Measurements from ENCODE around the gene FGD5. TPM values are rescaled to one million over a fixed set of nuclear protein-coding genes. Genes with fewer than 3 reads are reported as not detected.

The FGD5 gene
- total RNA-seq, 1 donor from 2014 or later: 0.24 TPM

DNA sequence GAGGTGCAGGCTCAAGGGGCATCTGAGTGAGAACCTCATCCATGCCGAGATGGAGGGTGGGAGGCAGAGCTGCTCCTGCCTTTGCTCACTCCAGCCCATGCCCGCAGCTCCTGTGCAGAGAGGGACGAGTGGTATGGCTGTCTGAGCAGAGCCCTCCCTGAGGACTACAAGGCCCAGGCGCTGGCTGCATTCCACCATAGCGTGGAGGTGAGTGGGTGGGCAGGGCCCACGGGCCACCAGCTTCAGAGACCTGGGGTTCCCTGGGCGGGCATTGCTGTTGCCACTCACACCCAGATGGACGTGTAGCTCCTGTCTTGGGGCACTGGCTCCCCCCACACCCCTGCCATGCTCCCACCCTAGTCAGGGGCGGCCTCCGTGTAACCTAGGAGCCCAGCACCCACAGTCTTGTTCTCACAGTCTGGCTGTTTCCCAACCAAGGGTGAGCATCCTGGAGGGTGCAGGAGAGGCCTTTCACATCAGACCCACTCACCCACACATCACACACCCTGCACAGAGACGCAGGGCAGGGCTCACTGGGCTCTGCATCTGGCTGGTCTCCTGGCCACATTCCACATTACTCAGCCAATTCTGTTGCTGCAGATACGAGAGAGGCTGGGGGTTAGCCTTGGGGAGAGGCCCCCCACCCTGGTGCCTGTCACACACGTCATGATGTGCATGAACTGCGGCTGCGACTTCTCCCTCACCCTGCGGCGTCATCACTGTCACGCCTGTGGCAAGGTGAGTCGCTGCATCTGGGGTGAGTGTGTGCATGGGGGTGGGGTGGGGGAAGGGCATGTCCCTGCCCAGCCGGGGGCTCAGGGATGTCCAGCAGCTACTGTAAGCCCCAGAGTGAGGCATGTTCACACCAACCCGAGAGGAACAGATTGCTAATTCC, 103.3 kb downstream of the FGD5 start:
- Histone ChIP-seq H3K27me3 (no peaks in the 10 kb centered on the region), H4K20me1 (ENCODE audit: low read depth) (peaks cover 6% of the 10 kb centered on the region), H3K36me3 (no peaks in the 10 kb centered on the region), H3K79me2 (ENCODE audit: low read depth) (no peaks in the 10 kb centered on the region), H3K9ac (no peak overlapping the region), H3K4me1 (peaks cover 10% of the 10 kb centered on the region), H3F3A (ENCODE audit: low read depth) (peaks cover 9% of the 10 kb centered on the region), H3K4me3 (no peak overlapping the region), H3K9me3 (ENCODE audit: low read depth) (no peaks in the 10 kb centered on the region), H2AFZ (replicated peaks) (no peak overlapping the region), H3K4me2 (no peak overlapping the region), H3K27ac (no peak overlapping the region)
- no peak for DNase-seq (ENCODE audit: low spot score)
- Mint-ChIP-seq H3K9me3 (no peaks in the 10 kb centered on the region), H3K27me3 (ENCODE audit: insufficient read depth, low read depth) (peaks cover 3% of the 10 kb centered on the region), H3K27ac (no peak overlapping the region), H3K4me3 (no peak overlapping the region), H3K4me1 (peaks cover 24% of the 10 kb centered on the region), H3K36me3 (no peaks in the 10 kb centered on the region)
- TF ChIP-seq EZH2phosphoT487 (IDR thresholded peaks at IDR 0.05): no peak
- no peak for TF ChIP-seq EZH2 (IDR thresholded peaks at IDR 0.05)
- TF ChIP-seq, protein P1, sequence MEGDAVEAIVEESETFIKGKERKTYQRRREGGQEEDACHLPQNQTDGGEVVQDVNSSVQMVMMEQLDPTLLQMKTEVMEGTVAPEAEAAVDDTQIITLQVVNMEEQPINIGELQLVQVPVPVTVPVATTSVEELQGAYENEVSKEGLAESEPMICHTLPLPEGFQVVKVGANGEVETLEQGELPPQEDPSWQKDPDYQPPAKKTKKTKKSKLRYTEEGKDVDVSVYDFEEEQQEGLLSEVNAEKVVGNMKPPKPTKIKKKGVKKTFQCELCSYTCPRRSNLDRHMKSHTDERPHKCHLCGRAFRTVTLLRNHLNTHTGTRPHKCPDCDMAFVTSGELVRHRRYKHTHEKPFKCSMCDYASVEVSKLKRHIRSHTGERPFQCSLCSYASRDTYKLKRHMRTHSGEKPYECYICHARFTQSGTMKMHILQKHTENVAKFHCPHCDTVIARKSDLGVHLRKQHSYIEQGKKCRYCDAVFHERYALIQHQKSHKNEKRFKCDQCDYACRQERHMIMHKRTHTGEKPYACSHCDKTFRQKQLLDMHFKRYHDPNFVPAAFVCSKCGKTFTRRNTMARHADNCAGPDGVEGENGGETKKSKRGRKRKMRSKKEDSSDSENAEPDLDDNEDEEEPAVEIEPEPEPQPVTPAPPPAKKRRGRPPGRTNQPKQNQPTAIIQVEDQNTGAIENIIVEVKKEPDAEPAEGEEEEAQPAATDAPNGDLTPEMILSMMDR (IDR thresholded peaks at IDR 0.05): no peak

DNA sequence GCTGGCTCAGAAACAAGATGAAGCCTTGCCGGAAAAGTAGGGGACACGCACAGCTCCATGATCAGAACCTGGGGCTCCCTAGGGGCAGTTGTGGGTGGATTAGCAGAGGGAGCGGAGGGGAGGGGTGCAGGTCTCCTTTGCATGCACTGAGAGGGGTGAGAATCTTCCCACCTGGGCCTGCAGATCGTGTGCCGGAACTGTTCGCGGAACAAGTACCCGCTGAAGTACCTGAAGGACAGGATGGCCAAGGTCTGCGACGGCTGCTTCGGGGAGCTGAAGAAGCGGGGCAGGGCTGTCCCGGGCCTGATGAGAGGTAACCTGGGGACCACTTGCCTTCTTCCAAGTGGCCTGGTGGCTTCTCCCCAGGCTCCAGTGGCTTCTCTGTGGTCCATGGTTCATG, 104.1 kb downstream of the FGD5 start:
- Histone ChIP-seq H3K36me3 (no peaks in the 10 kb centered on the region), H4K20me1 (ENCODE audit: low read depth) (peaks cover 6% of the 10 kb centered on the region), H3F3A (ENCODE audit: low read depth) (peaks cover 9% of the 10 kb centered on the region), H3K79me2 (ENCODE audit: low read depth) (no peaks in the 10 kb centered on the region), H3K9me3 (ENCODE audit: low read depth) (no peaks in the 10 kb centered on the region), H3K27me3 (no peaks in the 10 kb centered on the region), H3K27ac (no peak overlapping the region), H2AFZ (replicated peaks) (no peak overlapping the region), H3K4me2 (no peak overlapping the region), H3K9ac (no peak overlapping the region), H3K4me1 (peaks cover 10% of the 10 kb centered on the region), H3K4me3 (no peak overlapping the region)
- H3K9me3 Mint-ChIP-seq: no peaks in the 10 kb centered on the region
- DNase-seq (ENCODE audit: low spot score): no peak
- H3K36me3 Mint-ChIP-seq: no peaks in the 10 kb centered on the region
- H3K27me3 Mint-ChIP-seq (ENCODE audit: insufficient read depth, low read depth): peaks cover 2% of the 10 kb centered on the region
- no peak for TF ChIP-seq EZH2 (IDR thresholded peaks at IDR 0.05)
- TF ChIP-seq, protein P1 (IDR thresholded peaks at IDR 0.05): no peak
- no peak for TF ChIP-seq EZH2phosphoT487 (IDR thresholded peaks at IDR 0.05)
- no peak overlapping the region for H3K4me3 Mint-ChIP-seq
- H3K27ac Mint-ChIP-seq: no peak overlapping the region
- peaks cover 24% of the 10 kb centered on the region for H3K4me1 Mint-ChIP-seq

DNA sequence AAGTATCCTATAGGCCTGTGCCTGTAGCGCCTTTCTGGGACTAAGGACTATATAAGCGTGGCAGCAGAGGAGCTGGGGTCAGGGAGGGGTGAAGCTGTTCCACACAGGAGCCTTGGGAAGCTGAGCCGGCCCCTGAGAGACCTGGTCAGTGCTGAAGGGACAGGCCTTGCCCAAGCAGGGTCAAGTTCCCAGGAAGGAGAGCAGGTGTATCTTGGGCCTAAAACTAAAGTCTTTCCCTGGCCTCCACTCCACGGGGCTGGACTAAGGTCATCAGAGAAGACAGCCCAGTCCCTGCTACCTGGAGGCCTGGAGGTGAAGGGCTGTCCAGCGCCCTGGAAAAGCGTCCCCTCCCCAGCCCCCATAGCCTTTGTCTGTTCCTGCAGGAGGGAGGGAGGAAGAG, 104.7 kb downstream of the FGD5 start:
- peaks cover 24% of the 10 kb centered on the region for H3K4me1 Mint-ChIP-seq
- H4K20me1 ChIP-seq (ENCODE audit: low read depth): peaks cover 6% of the 10 kb centered on the region
- TF ChIP-seq EZH2 (IDR thresholded peaks at IDR 0.05): no peak
- TF ChIP-seq EZH2phosphoT487 (IDR thresholded peaks at IDR 0.05): no peak
- TF ChIP-seq, protein P1 (IDR thresholded peaks at IDR 0.05): no peak
- H2AFZ ChIP-seq (replicated peaks): no peak overlapping the region
- H3K27me3 ChIP-seq: no peaks in the 10 kb centered on the region
- H3K79me2 ChIP-seq (ENCODE audit: low read depth): no peaks in the 10 kb centered on the region
- H3K4me3 ChIP-seq: no peak overlapping the region
- H3K4me1 ChIP-seq: peaks cover 10% of the 10 kb centered on the region
- no peak overlapping the region for H3K27ac ChIP-seq
- H3F3A ChIP-seq (ENCODE audit: low read depth): peaks cover 9% of the 10 kb centered on the region
- no peaks in the 10 kb centered on the region for H3K9me3 ChIP-seq (ENCODE audit: low read depth)
- peak overlapping the region; percentile 32 for H3K4me2 ChIP-seq
- peak overlapping the region; percentile 2 for H3K27ac Mint-ChIP-seq
- DNase-seq (ENCODE audit: low spot score): no peak
- peaks cover 2% of the 10 kb centered on the region for H3K27me3 Mint-ChIP-seq (ENCODE audit: insufficient read depth, low read depth)
- H3K36me3 Mint-ChIP-seq: no peaks in the 10 kb centered on the region
- no peak overlapping the region for H3K9ac ChIP-seq
- no peaks in the 10 kb centered on the region for H3K36me3 ChIP-seq
- H3K9me3 Mint-ChIP-seq: no peaks in the 10 kb centered on the region
- no peak overlapping the region for H3K4me3 Mint-ChIP-seq

Measured in neural progenitor cell (in vitro differentiated cells).